Loucy (cell line): Measurements from ENCODE around the gene ETV3L.

Source experiments
- CTCF ChIP-seq: fragments of 200-600 bp; sonication (generic); conservative IDR thresholded peaks from 2 replicates; pipeline ENCODE4 v1.5.1; 2014; ENCODE audit warnings: mild to moderate bottlenecking, antibody characterized with exemption, low read length
- EZH2phosphoT487 ChIP-seq: fragments of 200-600 bp; IDR thresholded peaks from 2 replicates; pipeline ENCODE4 v1.6.1; 2018; ENCODE audit warnings: antibody characterized with exemption, mild to moderate bottlenecking, moderate library complexity, borderline replicate concordance

- TF ChIP-seq CTCF (no peak), EZH2phosphoT487 (no peak)
Observed at GRCh38 chr1:157138220-157139051, 38.8 kb upstream of the ETV3L start, which contains the start of gene ETV3.
